HuH-7 (cell line): ENCODE data around the gene TXNDC5.

Experiments
- DNase-seq: peaks from one replicate; pipeline ENCODE4 v3.0.0; 2011; ENCODE audit warnings: low spot score

Gene TXNDC5

GRCh38 chr6:7851780-7852179 lies 58.8 kb downstream of the TXNDC5 start:
- no peak for DNase-seq

GRCh38 chr6:7848229-7848628 lies 62.4 kb downstream of the TXNDC5 start:
- no peak for DNase-seq

GRCh38 chr6:7846966-7847818 lies 63.4 kb downstream of the TXNDC5 start:
- no peak for DNase-seq

- DNase-seq = no peak
Observed at GRCh38 chr6:7841781-7842468, 68.7 kb downstream of the TXNDC5 start.

- no peak for DNase-seq
Observed at GRCh38 chr6:7836371-7837026, 74.1 kb downstream of the TXNDC5 start.

- no peak for DNase-seq
Observed at GRCh38 chr6:7833751-7834070, 76.9 kb downstream of the TXNDC5 start.

GRCh38 chr6:7832904-7833750 lies 77.5 kb downstream of the TXNDC5 start:
- no peak for DNase-seq
